ENCODE measurements around the gene PSPH. TPM values are rescaled to one million over a fixed set of nuclear protein-coding genes. Genes with fewer than 3 reads are reported as not detected.
"Not testable (repeated sequence)": the region's sequence is repeated elsewhere in the genome, so short reads cannot be mapped to it uniquely, and the experiment has no call there.

The PSPH gene
- total RNA-seq, 1 donor from 2014 or later, result 13.6 TPM

- peaks cover 3 to 6% (median 4%) of the 10 kb centered on the region in 3 donors for H3K4me1 ChIP-seq (ENCODE audit: control insufficient read depth in 3 of 3, insufficient read depth in 3 of 3, low read length in 3 of 3)
- peaks cover 17 to 44% (median 37%) of the 10 kb centered on the region in 3 donors for H3K36me3 ChIP-seq (ENCODE audit: control insufficient read depth in 3 of 3, insufficient read depth in 3 of 3, low read length in 3 of 3)
- no peaks in the 10 kb centered on the region for H3K27me3 ChIP-seq (ENCODE audit: control insufficient read depth in 3 of 3, insufficient read depth in 3 of 3, low read length in 3 of 3)
- peak overlapping the region; percentile 82 to 91 (median 88) for H3K9ac ChIP-seq (ENCODE audit: low read depth in 1 of 3, low read length in 3 of 3)
- H3K4me3 ChIP-seq (ENCODE audit: low read length in 3 of 3), result peak overlapping the region; percentile 73 to 95 (median 93)
- H3K27ac ChIP-seq (ENCODE audit: low read depth, low read length), result peak overlapping the region; percentile 85
- H3K9me3 ChIP-seq (ENCODE audit: control insufficient read depth in 3 of 3, low read length in 3 of 3), result no peaks in the 10 kb centered on the region
These were observed 12.2 kb upstream of the PSPH start for GRCh38 chr7:56063500-56063881.

GRCh38 chr7:56062382-56062781 lies 11.1 kb upstream of the PSPH start:
- Histone ChIP-seq H3K4me3 (ENCODE audit: low read length in 3 of 3) (no peak overlapping the region), H3K27ac (ENCODE audit: low read depth, low read length) (no peak overlapping the region), H3K9me3 (ENCODE audit: control insufficient read depth in 3 of 3, low read length in 3 of 3) (no peaks in the 10 kb centered on the region), H3K9ac (ENCODE audit: low read depth in 1 of 3, low read length in 3 of 3) (no peak overlapping the region), H3K27me3 (ENCODE audit: control insufficient read depth in 3 of 3, insufficient read depth in 3 of 3, low read length in 3 of 3) (no peaks in the 10 kb centered on the region), H3K36me3 (ENCODE audit: control insufficient read depth in 3 of 3, insufficient read depth in 3 of 3, low read length in 3 of 3) (peaks cover 24 to 50% (median 48%) of the 10 kb centered on the region in 3 donors), H3K4me1 (ENCODE audit: control insufficient read depth in 3 of 3, insufficient read depth in 3 of 3, low read length in 3 of 3) (peaks cover 3 to 6% (median 4%) of the 10 kb centered on the region in 3 donors)

GRCh38 chr7:56053993-56054392 lies 2.7 kb upstream of the PSPH start:
- no peak overlapping the region for H3K9ac ChIP-seq (ENCODE audit: low read depth in 1 of 3, low read length in 3 of 3)
- peaks cover 29 to 50% (median 47%) of the 10 kb centered on the region in 3 donors for H3K36me3 ChIP-seq (ENCODE audit: control insufficient read depth in 3 of 3, insufficient read depth in 3 of 3, low read length in 3 of 3)
- peaks cover 16 to 31% (median 21%) of the 10 kb centered on the region in 3 donors for H3K4me1 ChIP-seq (ENCODE audit: control insufficient read depth in 3 of 3, insufficient read depth in 3 of 3, low read length in 3 of 3)
- H3K4me3 ChIP-seq (ENCODE audit: low read length in 3 of 3), result no peak overlapping the region
- H3K9me3 ChIP-seq (ENCODE audit: control insufficient read depth in 3 of 3, low read length in 3 of 3), result no peaks in the 10 kb centered on the region
- H3K27me3 ChIP-seq (ENCODE audit: control insufficient read depth in 3 of 3, insufficient read depth in 3 of 3, low read length in 3 of 3), result no peaks in the 10 kb centered on the region
- H3K27ac ChIP-seq (ENCODE audit: low read depth, low read length), result no peak overlapping the region

- no peak overlapping the region for H3K27ac ChIP-seq (ENCODE audit: low read depth, low read length)
- H3K36me3 ChIP-seq (ENCODE audit: control insufficient read depth in 3 of 3, insufficient read depth in 3 of 3, low read length in 3 of 3), result peaks cover 25 to 45% (median 41%) of the 10 kb centered on the region in 3 donors
- H3K9ac ChIP-seq (ENCODE audit: low read depth in 1 of 3, low read length in 3 of 3), result no peak overlapping the region
- no peaks in the 10 kb centered on the region for H3K27me3 ChIP-seq (ENCODE audit: control insufficient read depth in 3 of 3, insufficient read depth in 3 of 3, low read length in 3 of 3)
- H3K4me1 ChIP-seq (ENCODE audit: control insufficient read depth in 3 of 3, insufficient read depth in 3 of 3, low read length in 3 of 3), result peaks cover 16 to 31% (median 21%) of the 10 kb centered on the region in 3 donors
- no peak overlapping the region for H3K4me3 ChIP-seq (ENCODE audit: low read length in 3 of 3)
- H3K9me3 ChIP-seq (ENCODE audit: control insufficient read depth in 3 of 3, low read length in 3 of 3), result no peaks in the 10 kb centered on the region
These were observed 2.1 kb upstream of the PSPH start for GRCh38 chr7:56053379-56053778.

GRCh38 chr7:56051053-56051338 lies 248 bp downstream of the PSPH start:
- Histone ChIP-seq H3K27me3 (ENCODE audit: control insufficient read depth in 3 of 3, insufficient read depth in 3 of 3, low read length in 3 of 3) (no peaks in the 10 kb centered on the region), H3K27ac (ENCODE audit: low read depth, low read length) (peak overlapping the region; percentile 92), H3K36me3 (ENCODE audit: control insufficient read depth in 3 of 3, insufficient read depth in 3 of 3, low read length in 3 of 3) (peaks cover 13 to 24% (median 22%) of the 10 kb centered on the region in 3 donors), H3K4me3 (ENCODE audit: low read length in 3 of 3) (peak overlapping the region; percentile 96 to 99 (median 99)), H3K9me3 (ENCODE audit: control insufficient read depth in 3 of 3, low read length in 3 of 3) (no peaks in the 10 kb centered on the region), H3K4me1 (ENCODE audit: control insufficient read depth in 3 of 3, insufficient read depth in 3 of 3, low read length in 3 of 3) (peaks cover 16 to 31% (median 21%) of the 10 kb centered on the region in 3 donors), H3K9ac (ENCODE audit: low read depth in 1 of 3, low read length in 3 of 3) (peak overlapping the region; percentile 97 to 98 (median 98))

- H3K4me1 ChIP-seq (ENCODE audit: control insufficient read depth in 3 of 3, insufficient read depth in 3 of 3, low read length in 3 of 3), result peaks cover 16 to 31% (median 21%) of the 10 kb centered on the region in 3 donors
- not testable (repeated sequence) for H3K4me3 ChIP-seq (ENCODE audit: low read length in 3 of 3); H3K27ac ChIP-seq (ENCODE audit: low read depth, low read length); H3K36me3 ChIP-seq (ENCODE audit: control insufficient read depth in 3 of 3, insufficient read depth in 3 of 3, low read length in 3 of 3); H3K9ac ChIP-seq (ENCODE audit: low read depth in 1 of 3, low read length in 3 of 3); H3K27me3 ChIP-seq (ENCODE audit: control insufficient read depth in 3 of 3, insufficient read depth in 3 of 3, low read length in 3 of 3); H3K9me3 ChIP-seq (ENCODE audit: control insufficient read depth in 3 of 3, low read length in 3 of 3)
These were observed 2.5 kb downstream of the PSPH start for GRCh38 chr7:56048763-56049162.

GRCh38 chr7:56048245-56048644 lies 3.0 kb downstream of the PSPH start:
- H3K9ac ChIP-seq (ENCODE audit: low read depth in 1 of 3, low read length in 3 of 3), result no peak overlapping the region
- H3K9me3 ChIP-seq (ENCODE audit: control insufficient read depth in 3 of 3, low read length in 3 of 3), result no peaks in the 10 kb centered on the region
- no peak overlapping the region for H3K4me3 ChIP-seq (ENCODE audit: low read length in 3 of 3)
- no peak overlapping the region for H3K27ac ChIP-seq (ENCODE audit: low read depth, low read length)
- H3K27me3 ChIP-seq (ENCODE audit: control insufficient read depth in 3 of 3, insufficient read depth in 3 of 3, low read length in 3 of 3), result no peaks in the 10 kb centered on the region
- peaks cover 16 to 28% (median 21%) of the 10 kb centered on the region in 3 donors for H3K4me1 ChIP-seq (ENCODE audit: control insufficient read depth in 3 of 3, insufficient read depth in 3 of 3, low read length in 3 of 3)
- peaks cover 2 to 4% (median 2%) of the 10 kb centered on the region in 3 donors for H3K36me3 ChIP-seq (ENCODE audit: control insufficient read depth in 3 of 3, insufficient read depth in 3 of 3, low read length in 3 of 3)

GRCh38 chr7:56047446-56048116 lies 3.7 kb downstream of the PSPH start:
- not testable (repeated sequence) for H3K27me3 ChIP-seq (ENCODE audit: control insufficient read depth in 3 of 3, insufficient read depth in 3 of 3, low read length in 3 of 3); H3K36me3 ChIP-seq (ENCODE audit: control insufficient read depth in 3 of 3, insufficient read depth in 3 of 3, low read length in 3 of 3); H3K9me3 ChIP-seq (ENCODE audit: control insufficient read depth in 3 of 3, low read length in 3 of 3); H3K27ac ChIP-seq (ENCODE audit: low read depth, low read length); H3K9ac ChIP-seq (ENCODE audit: low read depth in 1 of 3, low read length in 3 of 3); H3K4me3 ChIP-seq (ENCODE audit: low read length in 3 of 3)
- peaks cover 14 to 22% (median 15%) of the 10 kb centered on the region in 3 donors for H3K4me1 ChIP-seq (ENCODE audit: control insufficient read depth in 3 of 3, insufficient read depth in 3 of 3, low read length in 3 of 3)

GRCh38 chr7:56046721-56047445 lies 4.4 kb downstream of the PSPH start:
- H3K27ac ChIP-seq (ENCODE audit: low read depth, low read length), result no peak overlapping the region
- H3K36me3 ChIP-seq (ENCODE audit: control insufficient read depth in 3 of 3, insufficient read depth in 3 of 3, low read length in 3 of 3), result peaks cover 0 to 4% (median 2%) of the 10 kb centered on the region in 3 donors
- no peaks in the 10 kb centered on the region for H3K9me3 ChIP-seq (ENCODE audit: control insufficient read depth in 3 of 3, low read length in 3 of 3)
- no peaks in the 10 kb centered on the region for H3K27me3 ChIP-seq (ENCODE audit: control insufficient read depth in 3 of 3, insufficient read depth in 3 of 3, low read length in 3 of 3)
- H3K9ac ChIP-seq (ENCODE audit: low read depth in 1 of 3, low read length in 3 of 3), result no peak overlapping the region
- peaks cover 8 to 16% (median 10%) of the 10 kb centered on the region in 3 donors for H3K4me1 ChIP-seq (ENCODE audit: control insufficient read depth in 3 of 3, insufficient read depth in 3 of 3, low read length in 3 of 3)
- H3K4me3 ChIP-seq (ENCODE audit: low read length in 3 of 3), result no peak overlapping the region

- H3K27ac ChIP-seq (ENCODE audit: low read depth, low read length); H3K27me3 ChIP-seq (ENCODE audit: control insufficient read depth in 3 of 3, insufficient read depth in 3 of 3, low read length in 3 of 3); H3K36me3 ChIP-seq (ENCODE audit: control insufficient read depth in 3 of 3, insufficient read depth in 3 of 3, low read length in 3 of 3); H3K9me3 ChIP-seq (ENCODE audit: control insufficient read depth in 3 of 3, low read length in 3 of 3); H3K9ac ChIP-seq (ENCODE audit: low read depth in 1 of 3, low read length in 3 of 3); H3K4me3 ChIP-seq (ENCODE audit: low read length in 3 of 3): not testable (repeated sequence)
- H3K4me1 ChIP-seq (ENCODE audit: control insufficient read depth in 3 of 3, insufficient read depth in 3 of 3, low read length in 3 of 3), result peaks cover 8 to 11% (median 8%) of the 10 kb centered on the region in 3 donors
These were observed 5.5 kb downstream of the PSPH start for GRCh38 chr7:56045758-56046157.

All from skeletal muscle tissue (tissue), 4 donors.